Endothelial cell of umbilical vein (primary cell): Measurements from ENCODE around the gene RBM18. TPM values are rescaled to one million over a fixed set of nuclear protein-coding genes. Genes with fewer than 3 reads are reported as not detected.

Experiments
- BruUV-seq: library from RNA; stranded (reverse); fragments of 400-500 nt; replicated peaks from 2 replicates; lab custom pipeline; 2021; lab: Mats Ljungman, UMichigan
- CTCF ChIA-PET: fragments of 300-600, 350-600 bp; sonication (Branson Sonifier 250); formaldehyde crosslinking; loops from one replicate; lab custom pipeline; 2021; ENCODE audit warnings: antibody characterized with exemption, inconsistent platforms; lab: Charles Lee
- POLR2A ChIA-PET: fragments of 300-600, 350-600 bp; sonication (Branson Sonifier 250); formaldehyde crosslinking; loops from one replicate; lab custom pipeline; 2021; ENCODE audit warnings: antibody characterized with exemption, inconsistent platforms; lab: Charles Lee
- DNase-seq: peaks from one replicate; pipeline ENCODE4 v3.0.0-alpha.2; 2011; ENCODE audit warnings: low read depth, low spot score
- FAIRE-seq: peaks from 2 replicates; lab custom pipeline; 2011; peaks lifted over from hg19 to GRCh38; lab: Jason Lieb, UNC
- H2AFZ ChIP-seq: 2 replicates; pipeline ENCODE4 v1.6.0; 2012; ENCODE audit warnings: low read depth, low read length, control low read depth, inconsistent platforms
- H3K27ac ChIP-seq: 2 replicates; pipeline ENCODE4 v1.5.1; 2011; ENCODE audit warnings: low read depth, mild to moderate bottlenecking, control low read depth, low read length, moderate library complexity; ENCODE audit not compliant: insufficient read depth
- H3K27me3 ChIP-seq, 2 experiments: 2 replicates each; pipeline versions ENCODE4 v1.6.0 to v1.6.1; 2011; ENCODE audit warnings: low read length in 2 of 2, mixed read lengths in 1 of 2; ENCODE audit not compliant: control insufficient read depth in 2 of 2, insufficient read depth in 2 of 2
- H3K36me3 ChIP-seq, 2 experiments: 2 replicates in 1 of 2; 3 replicates in 1 of 2; pipeline ENCODE4 v1.5.1; 2011; ENCODE audit warnings: low read length in 2 of 2, mild to moderate bottlenecking in 1 of 2, moderate library complexity in 1 of 2; ENCODE audit not compliant: control insufficient read depth in 2 of 2, insufficient read depth in 2 of 2; ENCODE audit errors: extremely low read depth in 1 of 2
- H3K4me1 ChIP-seq: 3 replicates; pipeline ENCODE4 v1.5.1; 2011; ENCODE audit warnings: mild to moderate bottlenecking, low read length; ENCODE audit not compliant: control insufficient read depth, insufficient read depth; ENCODE audit errors: extremely low read depth
- H3K4me2 ChIP-seq: 2 replicates; pipeline ENCODE4 v1.6.1; 2011; ENCODE audit warnings: low read length, control low read depth, mixed read lengths; ENCODE audit not compliant: insufficient read depth
- H3K4me3 ChIP-seq, 3 experiments: fragments of 200-600 bp in 1 of 3; sonication (generic), shearing (Covaris generic) in 1 of 3; replicated peaks in 1 of 3; 2 replicates each; pipeline ENCODE4 v1.5.1; 2011 to 2016; ENCODE audit warnings: control low read depth in 3 of 3, low read length in 3 of 3, mild to moderate bottlenecking in 2 of 3, inconsistent platforms in 1 of 3, low read depth in 1 of 3, moderate library complexity in 1 of 3; ENCODE audit not compliant: insufficient read depth in 1 of 3
- H3K79me2 ChIP-seq: 2 replicates; pipeline ENCODE4 v1.6.0; 2012; ENCODE audit warnings: low read length, inconsistent platforms; ENCODE audit not compliant: control insufficient read depth, insufficient read depth
- H3K9ac ChIP-seq: replicated peaks from 2 replicates; pipeline ENCODE3; 2011; ENCODE audit warnings: low read length, control low read depth; ENCODE audit not compliant: insufficient read depth; ENCODE audit errors: extremely low read depth
- H3K9me1 ChIP-seq: replicated peaks from 3 replicates; pipeline ENCODE4 v1.6.0; 2011; ENCODE audit warnings: mild to moderate bottlenecking, low read length; ENCODE audit not compliant: control insufficient read depth, insufficient read depth; ENCODE audit errors: extremely low read depth
- H3K9me3 ChIP-seq: replicated peaks from 2 replicates; pipeline ENCODE4 v1.5.1; 2012; ENCODE audit warnings: low read length, inconsistent platforms; ENCODE audit not compliant: control insufficient read depth, insufficient read depth
- H4K20me1 ChIP-seq: replicated peaks from 2 replicates; pipeline ENCODE3; 2011; ENCODE audit warnings: mild to moderate bottlenecking, low read length; ENCODE audit not compliant: control insufficient read depth, insufficient read depth; ENCODE audit errors: extremely low read depth
- CTCF ChIP-seq, 2 donors: IDR thresholded peaks; 1 replicate in 1 of 2; 2 replicates in 1 of 2; pipeline ENCODE4 v1.5.1; 2011; ENCODE audit warnings: low read length in 2 of 2, mild to moderate bottlenecking in 2 of 2, moderate library complexity in 2 of 2, control low read depth in 1 of 2, inconsistent platforms in 1 of 2, low read depth in 1 of 2; ENCODE audit not compliant: insufficient read depth in 1 of 2; ENCODE audit errors: extremely low read depth in 1 of 2
- EZH2 ChIP-seq: IDR thresholded peaks from 2 replicates; pipeline ENCODE4 v1.6.1; 2012; ENCODE audit warnings: borderline replicate concordance, low read depth, mild to moderate bottlenecking, moderate library complexity, low read length, inconsistent platforms; ENCODE audit not compliant: severe bottlenecking
- FOS ChIP-seq: IDR thresholded peaks from 2 replicates; pipeline ENCODE4 v1.6.1; 2011; ENCODE audit warnings: mild to moderate bottlenecking, low read length, moderate library complexity, borderline replicate concordance; ENCODE audit not compliant: insufficient read depth
- GATA2 ChIP-seq: IDR thresholded peaks from 2 replicates; pipeline ENCODE4 v1.7.0; 2011; ENCODE audit warnings: low read depth, mild to moderate bottlenecking, moderate library complexity, mixed read lengths, low read length; ENCODE audit not compliant: insufficient read length, insufficient read depth
- JUN ChIP-seq: IDR thresholded peaks from 2 replicates; pipeline ENCODE4 v1.6.1; 2011; ENCODE audit warnings: borderline replicate concordance, low read depth; ENCODE audit not compliant: insufficient read length, insufficient read depth
- MYC ChIP-seq: IDR thresholded peaks from one replicate; pipeline ENCODE4 v1.6.1; 2011; ENCODE audit warnings: mild to moderate bottlenecking, low read depth, low read length
- POLR2A ChIP-seq: IDR thresholded peaks from 2 replicates; pipeline ENCODE4 v1.6.1; 2012; ENCODE audit warnings: low read depth, mild to moderate bottlenecking, control low read depth, low read length
- POLR2AphosphoS5 ChIP-seq: IDR thresholded peaks from 2 replicates; pipeline ENCODE4 v1.6.1; 2012; ENCODE audit warnings: low read depth, mild to moderate bottlenecking, control low read depth, low read length, moderate library complexity; ENCODE audit not compliant: insufficient read depth
- dilution Hi-C: fragments of 300-500 bp; cut with MboI; formaldehyde crosslinking; loops from one replicate; pipeline ENCODE4 v1.15.0; 2019; ENCODE audit warnings: low sequenced_read_pairs; ENCODE audit not compliant: extremely low pct_ligation_motif_present
- intact Hi-C: fragments of 100-400 bp; cut with micrococcal nuclease; formaldehyde crosslinking; loops from one replicate; pipeline ENCODE4 v1.10.0; 2022
- polyA plus RNA-seq, 4 experiments: library from polyadenylated mRNA; depleted of rRNA in 3 of 4; stranded (reverse) in 3 of 4; unstranded in 1 of 4; fragments of >200 nt; gene quantifications; 2 replicates each; pipeline versions ENCODE4 v1.2.1 to v1.2.3, GENCODE V29; 2011 to 2012; ENCODE audit warnings: missing spikeins in 1 of 4
- total RNA-seq: library from RNA; stranded (reverse); gene quantifications from 2 replicates; pipeline ENCODE4 v1.2.3, GENCODE V29; 2021
- TF ChIP-seq, protein P1 (sequence below): IDR thresholded peaks from 2 replicates; pipeline ENCODE4 v1.6.1; 2011; ENCODE audit not compliant: insufficient read depth, insufficient read length

Gene RBM18
- total and polyA plus RNA-seq, 2 donors (not counting 3 experiments of a cell fraction or from before 2014, with no cell fraction given), result 7.9 to 26.9 TPM

GRCh38 chr9:122262073-122262472, 2.6 kb downstream of the RBM18 start:
- CTCF ChIA-PET, result interaction anchor here (1.1 to 4.1 kb wide), 2 partner anchors 8 to 46 kb away, joined by 4 to 20 read pairs; no protein-coding TSS in a partner anchor
- TF ChIP-seq, protein P1, sequence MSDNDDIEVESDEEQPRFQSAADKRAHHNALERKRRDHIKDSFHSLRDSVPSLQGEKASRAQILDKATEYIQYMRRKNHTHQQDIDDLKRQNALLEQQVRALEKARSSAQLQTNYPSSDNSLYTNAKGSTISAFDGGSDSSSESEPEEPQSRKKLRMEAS, result no peak
- TF ChIP-seq EZH2, result no peak
- TF ChIP-seq FOS, result no peak
- no peak for TF ChIP-seq POLR2AphosphoS5
- TF ChIP-seq POLR2A, result no peak
- TF ChIP-seq CTCF (IDR thresholded peaks at IDR 0.05; ENCODE audit: extremely low read depth in 1 of 2, insufficient read depth in 1 of 2, low read depth in 1 of 2, low read length in 2 of 2), result no peak
- TF ChIP-seq MYC, result no peak
- no peak for TF ChIP-seq GATA2
- no peak for TF ChIP-seq JUN
- dilution Hi-C loops, result no loop called here

More at GRCh38 chr9:122262073-122262472, 2.6 kb downstream of the RBM18 start:
- Histone ChIP-seq H3K27ac (no peak overlapping the region), H4K20me1 (no peaks in the 10 kb centered on the region), H3K4me2 (no peak overlapping the region), H3K9me1 (no peaks in the 10 kb centered on the region), H3K4me1 (peaks cover 26% of the 10 kb centered on the region), H2AFZ (no peak overlapping the region), H3K4me3 (no peak overlapping the region), H3K9ac (no peak overlapping the region), H3K36me3 (peaks cover 5 to 12% of the 10 kb centered on the region in 2 experiments), H3K9me3 (no peaks in the 10 kb centered on the region), H3K27me3 (no peaks in the 10 kb centered on the region), H3K79me2 (peaks cover 47% of the 10 kb centered on the region)
- no TSS peak for BruUV-seq
- DNase-seq (no peak), FAIRE-seq (no peak)
- intact Hi-C loops, result loop anchor here (5.0 kb wide), 1 partner anchor 555 kb away; no protein-coding TSS in a partner anchor
- POLR2A ChIA-PET, result no interaction called here
